BE2C (cell line): ENCODE data around the gene FSHB.

Source experiments
- DNase-seq: peaks from one replicate; pipeline ENCODE4 v3.0.0-alpha.2; 2020
- H3K27me3 ChIP-seq: fragments of 250-450 bp; sonication (Bioruptor Pico); 2 replicates; pipeline ENCODE4 v1.5.1; 2020; ENCODE audit warnings: mild to moderate bottlenecking
- H3K36me3 ChIP-seq: fragments of 250-450 bp; sonication (Bioruptor Pico); 2 replicates; pipeline ENCODE4 v1.5.1; 2020; ENCODE audit warnings: mild to moderate bottlenecking
- H3K4me1 ChIP-seq: fragments of 250-450 bp; sonication (Bioruptor Pico); 2 replicates; pipeline ENCODE4 v1.5.1; 2020
- H3K4me3 ChIP-seq: 2 replicates; pipeline ENCODE4 v1.5.1; 2011; ENCODE audit warnings: low read depth, low read length
- H3K9me3 ChIP-seq: fragments of 250-450 bp; sonication (Bioruptor Pico); 2 replicates; pipeline ENCODE4 v1.5.1; 2020
- TF ChIP-seq, protein P1 (sequence below): IDR thresholded peaks from 2 replicates; pipeline ENCODE4 v1.5.1; 2012; ENCODE audit warnings: mild to moderate bottlenecking, low read depth, low read length

FSHB gene

DNA sequence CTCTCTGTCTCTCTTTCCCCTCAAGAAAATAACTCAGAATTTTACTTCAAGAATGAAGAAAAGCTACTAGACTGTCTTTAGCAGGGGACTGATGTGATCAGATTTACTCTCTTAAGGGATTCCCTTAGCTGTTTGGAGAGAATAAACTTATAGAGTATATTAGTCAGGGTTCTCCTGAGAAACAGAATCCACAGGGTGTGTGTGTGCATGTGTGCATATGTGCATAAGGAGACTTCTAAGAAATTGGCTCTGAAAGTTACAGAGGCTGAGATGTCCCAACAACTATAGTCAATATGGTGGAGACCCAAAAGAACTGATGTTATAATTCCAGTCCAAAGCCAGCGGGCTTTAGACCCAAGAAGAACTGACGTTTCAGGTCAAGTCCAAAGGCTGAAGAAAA lies 49.0 kb downstream of the FSHB start:
- H3K4me1 ChIP-seq = no peaks in the 10 kb centered on the region
- no peaks in the 10 kb centered on the region for H3K9me3 ChIP-seq
- H3K27me3 ChIP-seq = no peaks in the 10 kb centered on the region
- no peaks in the 10 kb centered on the region for H3K36me3 ChIP-seq
- TF ChIP-seq, protein P1, sequence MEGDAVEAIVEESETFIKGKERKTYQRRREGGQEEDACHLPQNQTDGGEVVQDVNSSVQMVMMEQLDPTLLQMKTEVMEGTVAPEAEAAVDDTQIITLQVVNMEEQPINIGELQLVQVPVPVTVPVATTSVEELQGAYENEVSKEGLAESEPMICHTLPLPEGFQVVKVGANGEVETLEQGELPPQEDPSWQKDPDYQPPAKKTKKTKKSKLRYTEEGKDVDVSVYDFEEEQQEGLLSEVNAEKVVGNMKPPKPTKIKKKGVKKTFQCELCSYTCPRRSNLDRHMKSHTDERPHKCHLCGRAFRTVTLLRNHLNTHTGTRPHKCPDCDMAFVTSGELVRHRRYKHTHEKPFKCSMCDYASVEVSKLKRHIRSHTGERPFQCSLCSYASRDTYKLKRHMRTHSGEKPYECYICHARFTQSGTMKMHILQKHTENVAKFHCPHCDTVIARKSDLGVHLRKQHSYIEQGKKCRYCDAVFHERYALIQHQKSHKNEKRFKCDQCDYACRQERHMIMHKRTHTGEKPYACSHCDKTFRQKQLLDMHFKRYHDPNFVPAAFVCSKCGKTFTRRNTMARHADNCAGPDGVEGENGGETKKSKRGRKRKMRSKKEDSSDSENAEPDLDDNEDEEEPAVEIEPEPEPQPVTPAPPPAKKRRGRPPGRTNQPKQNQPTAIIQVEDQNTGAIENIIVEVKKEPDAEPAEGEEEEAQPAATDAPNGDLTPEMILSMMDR = no peak
- no peak for DNase-seq
- no peak overlapping the region for H3K4me3 ChIP-seq

DNA sequence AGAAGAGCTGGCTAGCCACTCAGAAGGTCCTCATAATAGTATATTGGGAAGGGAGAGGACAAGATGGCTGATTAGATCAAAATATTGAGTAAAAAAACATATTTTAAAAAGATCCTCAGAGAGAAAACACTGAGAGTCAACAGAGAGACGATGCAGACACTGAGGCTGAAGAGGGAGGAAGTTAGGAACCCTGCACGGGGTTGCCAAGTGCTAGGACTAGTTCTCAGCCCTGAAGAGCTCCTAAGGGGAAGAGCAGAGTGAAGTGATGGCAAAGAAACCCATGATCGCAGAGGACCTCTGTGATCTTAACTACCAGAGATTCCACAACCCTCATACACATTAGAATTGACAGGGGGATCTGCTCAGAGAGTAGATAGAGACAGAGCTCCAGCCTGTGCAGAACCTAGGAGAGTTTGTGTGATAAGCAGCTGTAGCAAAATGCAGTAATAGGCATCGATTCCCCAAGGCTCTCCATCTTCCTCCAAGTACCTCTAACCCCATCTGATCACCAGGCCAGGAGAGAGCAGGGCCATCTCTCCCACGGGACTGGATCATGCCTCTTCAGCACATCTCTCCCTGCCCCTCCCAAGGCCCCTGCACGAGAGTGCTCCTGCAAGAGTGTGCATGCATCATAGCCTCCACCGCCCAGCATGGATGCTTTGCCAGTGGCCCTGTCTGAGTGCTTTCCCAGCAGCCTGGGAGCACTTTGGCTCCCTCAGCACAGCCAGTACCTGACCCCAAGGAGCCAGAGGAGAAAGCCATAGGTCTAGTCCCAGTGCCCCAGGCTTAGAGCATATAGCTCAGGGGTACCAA lies 50.9 kb downstream of the FSHB start:
- TF ChIP-seq, protein P1 = no peak
- Histone ChIP-seq H3K36me3 (no peaks in the 10 kb centered on the region), H3K27me3 (no peaks in the 10 kb centered on the region), H3K4me1 (no peaks in the 10 kb centered on the region), H3K9me3 (no peaks in the 10 kb centered on the region), H3K4me3 (no peak overlapping the region)
- no peak for DNase-seq

DNA sequence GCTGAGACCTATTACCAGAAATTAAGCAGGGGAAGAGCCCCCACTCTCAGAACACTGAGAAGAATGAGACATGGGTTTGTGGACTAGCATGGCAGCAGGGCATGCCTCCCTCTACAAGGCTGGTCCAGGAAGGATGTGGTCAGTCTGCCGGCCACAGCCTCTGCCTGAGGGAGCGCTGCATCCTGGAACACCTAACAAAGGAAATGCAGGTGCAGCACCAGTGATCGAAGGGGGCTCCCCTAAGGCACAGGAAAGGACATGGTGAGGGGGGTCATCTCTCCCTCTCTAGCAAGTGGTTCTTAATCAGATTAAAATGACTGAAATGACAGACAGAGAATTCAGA lies 51.4 kb downstream of the FSHB start:
- Histone ChIP-seq H3K9me3 (no peaks in the 10 kb centered on the region), H3K4me3 (no peak overlapping the region)
- no peak for DNase-seq

More for the DNA sequence above, 51.4 kb downstream of the FSHB start:
- Histone ChIP-seq H3K36me3 (no peaks in the 10 kb centered on the region), H3K27me3 (no peaks in the 10 kb centered on the region), H3K4me1 (no peaks in the 10 kb centered on the region)
- TF ChIP-seq, protein P1 = no peak
